Gastrocnemius medialis (tissue), 4 donors: ENCODE measurements around the gene RCSD1.

ENCODE experiments used
- POLR2A ChIP-seq, 2 donors: fragments of 450-650 bp; IDR thresholded peaks; one replicate each; pipeline ENCODE4 v1.6.1; 2017; ENCODE audit warnings: antibody characterized with exemption in 2 of 2, mild to moderate bottlenecking in 2 of 2, moderate library complexity in 2 of 2
- TF ChIP-seq, protein P1 (sequence below), 5 experiments: fragments of 450-650 bp in 3 of 5; fragments of 200-600 bp in 2 of 5; sonication (generic) in 2 of 5; IDR thresholded peaks in 4 of 5; conservative IDR thresholded peaks in 1 of 5; 1 replicate in 4 of 5; 2 replicates in 1 of 5; pipeline ENCODE4 v1.5.1; 2016 to 2019; ENCODE audit warnings: antibody characterized with exemption in 5 of 5, mild to moderate bottlenecking in 3 of 5, moderate library complexity in 3 of 5

DNA sequence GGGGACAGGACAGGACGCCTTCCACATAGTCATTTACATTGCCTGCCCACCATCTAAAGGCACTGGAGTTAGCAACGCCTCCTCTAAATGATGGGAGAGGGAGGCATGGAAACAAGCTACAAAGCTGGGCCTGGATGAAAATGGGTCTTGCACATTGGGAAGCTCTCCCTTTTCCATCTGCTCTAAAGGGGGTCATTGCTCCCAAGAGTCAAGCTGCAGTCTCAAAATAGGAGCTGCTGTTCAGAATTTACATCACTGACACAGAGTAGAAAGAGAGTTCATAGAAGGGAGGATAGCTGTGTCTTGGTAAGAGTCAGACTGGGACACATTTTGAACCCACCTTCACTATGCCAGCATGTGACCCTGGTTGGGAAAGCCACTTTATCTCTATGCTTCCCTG lies 26.6 kb downstream of the RCSD1 start:
- TF ChIP-seq, protein P1, sequence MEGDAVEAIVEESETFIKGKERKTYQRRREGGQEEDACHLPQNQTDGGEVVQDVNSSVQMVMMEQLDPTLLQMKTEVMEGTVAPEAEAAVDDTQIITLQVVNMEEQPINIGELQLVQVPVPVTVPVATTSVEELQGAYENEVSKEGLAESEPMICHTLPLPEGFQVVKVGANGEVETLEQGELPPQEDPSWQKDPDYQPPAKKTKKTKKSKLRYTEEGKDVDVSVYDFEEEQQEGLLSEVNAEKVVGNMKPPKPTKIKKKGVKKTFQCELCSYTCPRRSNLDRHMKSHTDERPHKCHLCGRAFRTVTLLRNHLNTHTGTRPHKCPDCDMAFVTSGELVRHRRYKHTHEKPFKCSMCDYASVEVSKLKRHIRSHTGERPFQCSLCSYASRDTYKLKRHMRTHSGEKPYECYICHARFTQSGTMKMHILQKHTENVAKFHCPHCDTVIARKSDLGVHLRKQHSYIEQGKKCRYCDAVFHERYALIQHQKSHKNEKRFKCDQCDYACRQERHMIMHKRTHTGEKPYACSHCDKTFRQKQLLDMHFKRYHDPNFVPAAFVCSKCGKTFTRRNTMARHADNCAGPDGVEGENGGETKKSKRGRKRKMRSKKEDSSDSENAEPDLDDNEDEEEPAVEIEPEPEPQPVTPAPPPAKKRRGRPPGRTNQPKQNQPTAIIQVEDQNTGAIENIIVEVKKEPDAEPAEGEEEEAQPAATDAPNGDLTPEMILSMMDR (IDR thresholded peaks at IDR 0.05 in 4 of 5, conservative IDR thresholded peaks at IDR 0.05 in 1 of 5): no peak
- TF ChIP-seq POLR2A (IDR thresholded peaks at IDR 0.05): no peak
